Posterior vena cava (tissue), 2 donors: Measurements from ENCODE around the gene EXOC1L. TPM values are rescaled to one million over a fixed set of nuclear protein-coding genes. Genes with fewer than 3 reads are reported as not detected.

Source experiments
- DNase-seq: peaks from one replicate; pipeline ENCODE4 v3.0.0-alpha.2; 2020; ENCODE audit warnings: low spot score
- intact Hi-C, 2 donors: fragments of 100-400 bp; cut with DNase I; formaldehyde crosslinking; loops; one replicate each; pipeline versions ENCODE4 v1.14.1 to v1.14.2; 2022 to 2023
- total RNA-seq, 2 donors: library from RNA; stranded (reverse); fragmentation: NEBNext Ultra II Directional; extraction: Animal tissue kit (Norgen Biotek cat#: 25700); gene quantifications; one replicate each; pipeline ENCODE4 v1.2.1, GENCODE V29; 2021
- donor health status: DM: yes; HTN: yes; CAD: no.
- donor health status: DM: yes; HTN: yes; CAD: no.

The EXOC1L gene
- total RNA-seq, 2 donors from 2014 or later: not detected

DNA sequence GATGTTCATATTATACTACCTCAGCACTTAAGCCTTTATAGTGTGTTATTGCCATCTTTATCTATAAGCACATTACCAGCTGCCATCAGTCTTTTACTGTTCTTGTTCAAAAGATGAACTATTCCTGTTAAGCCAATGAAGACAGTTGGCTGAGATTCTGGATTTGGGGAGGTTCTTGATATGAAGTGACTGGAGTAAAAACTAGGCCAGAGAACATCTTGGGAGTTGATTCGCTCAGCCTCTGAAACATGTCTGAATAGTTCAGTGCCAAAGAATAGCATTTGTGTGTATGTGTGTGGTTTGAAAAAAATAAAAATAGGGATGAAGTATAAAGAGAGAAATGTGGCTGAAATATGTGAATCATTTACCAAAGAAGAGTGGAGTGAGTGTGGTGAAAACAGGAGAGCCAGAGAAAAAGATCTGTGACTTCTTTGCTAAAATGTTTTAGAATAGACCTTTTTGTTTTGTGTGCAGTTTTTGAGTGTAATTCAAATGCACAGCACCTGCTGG lies 49.0 kb downstream of the EXOC1L start:
- intact Hi-C loops: loop anchor here in 1 of 2 donors (10.0 kb wide), 1 partner anchor 524 kb away; the partner anchor contains the start of gene SRD5A3
- no peak for DNase-seq

- DNase-seq: no peak
- intact Hi-C loops: no loop called here
Observed at GRCh38 chr4:55871299-55871800, 51.8 kb downstream of the EXOC1L start.

- DNase-seq: no peak
- intact Hi-C loops: no loop called here
Observed at GRCh38 chr4:55874831-55875230, 55.2 kb downstream of the EXOC1L start.

GRCh38 chr4:55876387-55876786 lies 56.8 kb downstream of the EXOC1L start:
- no peak for DNase-seq
- intact Hi-C loops: no loop called here

DNA sequence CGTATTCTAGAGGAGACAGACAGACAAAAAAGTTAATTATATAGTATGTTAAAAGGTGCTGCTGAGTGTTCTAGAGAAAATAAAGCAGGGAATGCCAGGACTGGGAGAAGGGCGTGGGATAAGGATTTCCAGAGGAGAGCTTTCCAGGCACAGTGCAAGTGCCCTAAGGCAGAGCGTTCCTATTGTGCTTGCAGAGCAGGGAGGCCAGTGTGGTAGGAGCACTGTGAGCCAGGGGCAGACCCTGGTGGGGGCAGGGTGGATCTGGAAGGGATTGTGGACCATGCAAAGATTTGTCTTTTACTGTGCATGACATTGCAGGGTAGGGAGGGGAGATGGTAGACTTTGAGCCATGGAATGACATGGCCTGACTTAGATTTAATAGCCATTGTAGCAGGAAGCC lies 59.6 kb downstream of the EXOC1L start:
- intact Hi-C loops: no loop called here
- DNase-seq: no peak

- intact Hi-C loops: no loop called here
- no peak for DNase-seq
Observed at GRCh38 chr4:55880652-55881280, 61.2 kb downstream of the EXOC1L start.

DNA sequence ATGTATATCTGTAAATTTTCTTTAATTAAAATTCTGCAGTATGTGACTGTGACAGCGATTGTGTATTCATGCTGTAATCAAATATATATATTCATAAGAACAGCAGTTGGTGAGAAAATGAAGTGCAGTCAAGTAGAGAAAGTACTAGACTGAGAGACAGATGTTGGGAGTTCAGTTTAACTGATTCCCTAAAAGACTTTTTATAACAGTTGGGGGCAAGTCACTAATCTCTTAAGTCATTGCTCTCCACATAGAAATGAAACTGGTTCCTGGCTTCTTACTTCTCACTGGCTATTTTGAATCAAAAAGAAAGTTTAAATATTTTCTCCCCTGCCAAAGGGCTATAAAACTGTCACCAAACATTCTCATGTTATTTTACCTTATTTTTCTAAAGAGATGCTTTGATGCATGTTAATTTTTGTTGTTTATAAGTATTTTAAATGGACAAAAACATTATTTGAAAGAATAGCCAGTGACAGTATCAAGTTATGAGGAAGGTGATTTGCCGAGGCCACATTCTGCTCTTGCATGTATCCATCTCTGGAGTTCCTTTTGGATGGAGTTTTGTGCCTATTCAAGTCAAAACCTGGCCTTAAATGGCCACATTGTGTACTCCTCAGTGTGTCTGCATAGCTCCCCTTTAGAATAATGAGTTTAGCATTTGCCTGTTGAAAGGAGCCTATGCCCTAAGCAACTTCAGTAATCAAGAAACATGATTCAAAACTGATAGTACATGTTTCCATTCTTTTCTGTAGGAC lies 64.7 kb downstream of the EXOC1L start:
- intact Hi-C loops: no loop called here
- no peak for DNase-seq

DNA sequence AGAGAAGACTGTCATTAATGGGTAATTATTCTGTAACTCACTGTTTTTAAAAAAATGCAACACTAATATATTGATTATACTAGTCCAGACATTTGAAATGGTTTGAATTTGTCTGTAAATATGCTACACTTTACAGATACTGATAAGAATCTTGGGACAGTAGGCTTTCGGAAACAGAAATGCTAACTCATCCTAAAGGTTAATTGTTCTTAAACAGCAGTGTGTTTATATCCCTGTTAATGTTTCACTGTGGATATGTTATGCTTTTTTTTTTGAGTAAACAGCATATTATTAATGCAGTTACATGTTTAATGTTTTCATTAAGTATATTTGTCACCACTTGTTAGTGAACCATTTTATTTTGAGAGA lies 65.2 kb downstream of the EXOC1L start:
- intact Hi-C loops: no loop called here
- DNase-seq: no peak

Other genes starting within 250 kb of the EXOC1L start
- not detected for gene PDCL2, start 227.5 kb upstream of the EXOC1L start, total RNA-seq
- not detected for gene NMU, start 183.5 kb upstream of the EXOC1L start, total RNA-seq
- gene EXOC1, start 33.9 kb downstream of the EXOC1L start, total RNA-seq: 10 to 100 TPM; 33.4 to 34.3 TPM
- gene CEP135, start 129.2 kb downstream of the EXOC1L start, total RNA-seq: 1 to 10 TPM; 6.8 to 7.3 TPM